GM12892 (cell line): ENCODE results near the gene TJP2.

Experiments used
- DNase-seq: peaks from one replicate; pipeline ENCODE4 v3.0.0; 2011; ENCODE audit not compliant: insufficient read length
- FAIRE-seq: peaks from 2 replicates; lab custom pipeline; 2011; peaks lifted over from hg19 to GRCh38; lab: Jason Lieb, UNC
- POLR2A ChIP-seq: IDR thresholded peaks from 2 replicates; pipeline ENCODE4 v1.6.1; 2011; ENCODE audit warnings: low read depth, low read length, control low read depth
- POLR2AphosphoS5 ChIP-seq: IDR thresholded peaks from 2 replicates; pipeline ENCODE4 v1.6.1; 2011; ENCODE audit warnings: low read depth, low read length, control low read depth
- TAF1 ChIP-seq: IDR thresholded peaks from 2 replicates; pipeline ENCODE4 v1.6.1; 2011; ENCODE audit warnings: low read depth, mild to moderate bottlenecking, control low read depth, low read length, borderline replicate concordance

Gene TJP2

GRCh38 chr9:69179037-69179436 is 5.0 kb downstream of the TJP2 start:
- FAIRE-seq (no peak), DNase-seq (no peak)
- TF ChIP-seq POLR2A, result no peak
- TF ChIP-seq TAF1, result no peak
- no peak for TF ChIP-seq POLR2AphosphoS5

GRCh38 chr9:69180200-69180599 is 6.1 kb downstream of the TJP2 start:
- FAIRE-seq (no peak), DNase-seq (no peak)
- no peak for TF ChIP-seq POLR2A
- no peak for TF ChIP-seq POLR2AphosphoS5
- no peak for TF ChIP-seq TAF1

- FAIRE-seq (no peak), DNase-seq (no peak)
- TF ChIP-seq POLR2A (no peak), POLR2AphosphoS5 (no peak), TAF1 (no peak)
These were observed 6.6 kb downstream of the TJP2 start for GRCh38 chr9:69180670-69181069.

- FAIRE-seq, result peak; percentile 42
- TF ChIP-seq POLR2AphosphoS5 (no peak), TAF1 (no peak), POLR2A (no peak)
- no peak for DNase-seq
These were observed 7.9 kb downstream of the TJP2 start for GRCh38 chr9:69181908-69182353.

- TF ChIP-seq POLR2A (no peak), POLR2AphosphoS5 (no peak), TAF1 (no peak)
- no peak for DNase-seq
- no peak for FAIRE-seq
These were observed 10.2 kb downstream of the TJP2 start for GRCh38 chr9:69184266-69184665.

GRCh38 chr9:69186841-69187611 is 12.9 kb downstream of the TJP2 start:
- no peak for TF ChIP-seq POLR2AphosphoS5
- TF ChIP-seq POLR2A, result no peak
- no peak for TF ChIP-seq TAF1
- DNase-seq (no peak), FAIRE-seq (no peak)

GRCh38 chr9:69188975-69189374 is 14.9 kb downstream of the TJP2 start:
- TF ChIP-seq TAF1 (no peak), POLR2AphosphoS5 (no peak)
- FAIRE-seq (no peak), DNase-seq (no peak)

- no peak for TF ChIP-seq POLR2A
- TF ChIP-seq TAF1, result no peak
- TF ChIP-seq POLR2AphosphoS5, result no peak
- no peak for DNase-seq
- FAIRE-seq, result peak; percentile 62
These were observed 16.2 kb downstream of the TJP2 start for GRCh38 chr9:69190086-69190862.

GRCh38 chr9:69190863-69191181 is 16.7 kb downstream of the TJP2 start:
- DNase-seq (no peak), FAIRE-seq (no peak)
- TF ChIP-seq POLR2A, result no peak
- no peak for TF ChIP-seq TAF1
- TF ChIP-seq POLR2AphosphoS5, result no peak

GRCh38 chr9:69191231-69191630 is 17.2 kb downstream of the TJP2 start:
- no peak for DNase-seq
- no peak for FAIRE-seq
- TF ChIP-seq TAF1 (no peak), POLR2A (no peak), POLR2AphosphoS5 (no peak)

GRCh38 chr9:69192214-69192613 is 18.1 kb downstream of the TJP2 start:
- no peak for TF ChIP-seq POLR2A
- TF ChIP-seq POLR2AphosphoS5, result no peak
- no peak for TF ChIP-seq TAF1
- no peak for FAIRE-seq
- DNase-seq, result no peak

- FAIRE-seq, result no peak
- no peak for DNase-seq
- TF ChIP-seq POLR2AphosphoS5, result no peak
- TF ChIP-seq POLR2A, result no peak
These were observed 19.6 kb downstream of the TJP2 start for GRCh38 chr9:69193685-69194032.
